ENCODE measurements around the gene PTPRK. TPM values are rescaled to one million over a fixed set of nuclear protein-coding genes. Genes with fewer than 3 reads are reported as not detected.

The PTPRK gene
- total and polyA plus RNA-seq, 2 of the 8 experiments (the other 6 are each of a cell fraction or from before 2014, with no cell fraction given), result 11.4 to 47.3 TPM

DNA sequence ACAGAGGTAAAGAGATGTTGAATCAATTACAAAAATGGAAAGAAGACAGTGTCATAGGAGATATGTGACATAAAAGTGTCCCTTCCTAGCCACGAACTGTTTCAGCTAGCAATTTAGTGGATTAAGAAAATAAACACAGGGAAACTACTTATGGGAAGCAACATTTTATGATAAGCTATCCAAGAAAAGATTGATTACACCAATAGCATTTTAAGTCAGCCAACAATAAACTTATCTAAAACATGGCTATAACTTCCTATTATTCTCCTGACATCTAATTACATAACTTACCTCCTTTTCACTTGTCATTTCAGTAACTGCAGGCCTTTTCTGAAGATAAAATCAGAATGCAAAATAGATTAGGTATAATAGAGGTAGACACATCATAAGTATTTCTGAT, 111.4 kb downstream of the PTPRK start (continued):
- TF ChIP-seq SIN3A (conservative IDR thresholded peaks at IDR 0.05 in 1 of 2, IDR thresholded peaks at IDR 0.05 in 1 of 2; ENCODE audit: low read depth in 1 of 2, low read length in 2 of 2) (no peak), CHD1 (IDR thresholded peaks at IDR 0.05; ENCODE audit: low read depth, low read length) (no peak), CBX8 (IDR thresholded peaks at IDR 0.05; ENCODE audit: borderline replicate concordance, low read depth, low read length) (no peak)
